ENCODE results near the gene KRT3. TPM values are rescaled to one million over a fixed set of nuclear protein-coding genes. Genes with fewer than 3 reads are reported as not detected.

KRT3 gene
- total and polyA plus RNA-seq, 4 donors, result not detected

DNA sequence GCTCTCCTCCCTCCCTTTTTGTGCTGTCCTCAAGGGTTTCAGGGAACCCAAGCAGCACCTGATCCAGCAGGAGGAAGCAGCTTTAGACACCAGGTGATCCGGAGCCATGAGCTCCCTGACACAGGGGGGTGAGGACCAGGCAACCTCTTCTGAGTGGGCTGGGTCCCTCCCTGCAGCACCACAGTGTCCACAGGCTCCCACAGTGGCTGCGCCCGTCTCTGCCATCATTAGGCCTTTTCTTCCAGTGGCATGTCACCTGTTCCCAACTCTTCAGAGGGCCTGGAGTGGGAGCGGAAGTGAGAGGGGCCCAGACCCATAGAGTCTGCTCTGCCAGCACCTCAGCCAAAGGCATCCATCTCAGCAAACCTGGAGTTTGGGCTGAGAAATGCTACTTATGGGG, 18.4 kb downstream of the KRT3 start (continued):
- TF ChIP-seq, protein P1, sequence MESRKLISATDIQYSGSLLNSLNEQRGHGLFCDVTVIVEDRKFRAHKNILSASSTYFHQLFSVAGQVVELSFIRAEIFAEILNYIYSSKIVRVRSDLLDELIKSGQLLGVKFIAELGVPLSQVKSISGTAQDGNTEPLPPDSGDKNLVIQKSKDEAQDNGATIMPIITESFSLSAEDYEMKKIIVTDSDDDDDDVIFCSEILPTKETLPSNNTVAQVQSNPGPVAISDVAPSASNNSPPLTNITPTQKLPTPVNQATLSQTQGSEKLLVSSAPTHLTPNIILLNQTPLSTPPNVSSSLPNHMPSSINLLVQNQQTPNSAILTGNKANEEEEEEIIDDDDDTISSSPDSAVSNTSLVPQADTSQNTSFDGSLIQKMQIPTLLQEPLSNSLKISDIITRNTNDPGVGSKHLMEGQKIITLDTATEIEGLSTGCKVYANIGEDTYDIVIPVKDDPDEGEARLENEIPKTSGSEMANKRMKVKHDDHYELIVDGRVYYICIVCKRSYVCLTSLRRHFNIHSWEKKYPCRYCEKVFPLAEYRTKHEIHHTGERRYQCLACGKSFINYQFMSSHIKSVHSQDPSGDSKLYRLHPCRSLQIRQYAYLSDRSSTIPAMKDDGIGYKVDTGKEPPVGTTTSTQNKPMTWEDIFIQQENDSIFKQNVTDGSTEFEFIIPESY (IDR thresholded peaks at IDR 0.05), result no peak
- TF ChIP-seq HNF4A (conservative IDR thresholded peaks at IDR 0.05) (no peak), GABPA (IDR thresholded peaks at IDR 0.05 in 1 of 2, conservative IDR thresholded peaks at IDR 0.05 in 1 of 2) (no peak), TAF1 (conservative IDR thresholded peaks at IDR 0.05) (no peak), YY1 (IDR thresholded peaks at IDR 0.05) (no peak)
- TF ChIP-seq, protein P2, sequence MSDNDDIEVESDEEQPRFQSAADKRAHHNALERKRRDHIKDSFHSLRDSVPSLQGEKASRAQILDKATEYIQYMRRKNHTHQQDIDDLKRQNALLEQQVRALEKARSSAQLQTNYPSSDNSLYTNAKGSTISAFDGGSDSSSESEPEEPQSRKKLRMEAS (IDR thresholded peaks at IDR 0.05), result no peak

DNA sequence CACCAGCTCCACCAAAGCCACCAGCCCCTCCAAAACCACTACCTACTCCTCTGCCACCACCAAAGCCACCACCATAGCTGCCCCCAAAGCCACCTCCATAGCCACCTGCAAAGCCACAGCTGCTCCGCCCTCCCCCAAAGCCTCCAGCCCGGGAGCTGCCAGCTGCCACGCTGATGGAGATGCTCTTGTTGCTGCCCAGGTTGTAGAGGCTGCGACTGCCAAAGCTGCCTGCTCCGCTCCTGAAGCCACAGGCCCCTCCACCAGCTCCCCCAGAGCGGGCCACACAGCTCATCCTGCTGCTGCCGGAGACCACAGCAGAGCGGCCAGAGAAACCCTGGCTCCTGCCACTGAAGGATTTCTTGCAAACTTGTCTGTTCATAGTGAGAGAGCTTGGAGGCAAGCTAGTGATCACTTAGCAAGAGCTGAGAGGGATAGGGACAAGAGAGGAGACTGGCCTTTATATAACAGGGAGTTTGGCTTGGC, 19.0 kb downstream of the KRT3 start, which contains the start of gene KRT76:
Gene KRT76, minus strand, starts transcription at position 433 of the 483 bp plus-strand sequence. Its CDS starts 54 bp downstream, at position 379.
- Histone ChIP-seq H3K4me3 (ENCODE audit: low read depth in 1 of 3, low read length in 3 of 3) (no peak within 1 kb of the TSS), H3K9ac (ENCODE audit: low read depth in 1 of 2, low read length in 2 of 2) (no peak within 1 kb of the TSS), H3K4me1 (ENCODE audit: control insufficient read depth in 4 of 4, insufficient read depth in 4 of 4, low read length in 3 of 4) (no peaks in the 10 kb centered on the region), H3K27ac (ENCODE audit: low read depth in 1 of 2, low read length in 2 of 2) (no peak within 1 kb of the TSS), H3K36me3 (ENCODE audit: control insufficient read depth in 4 of 4, insufficient read depth in 3 of 4, low read depth in 1 of 4, low read length in 3 of 4) (no peaks in the 10 kb centered on the region), H3K27me3 (ENCODE audit: control insufficient read depth in 4 of 4, insufficient read depth in 4 of 4, low read length in 3 of 4) (no peaks in the 10 kb centered on the region), H3K9me3 (ENCODE audit: control insufficient read depth in 4 of 4, low read length in 3 of 4) (no peaks in the 10 kb centered on the region)
- TF ChIP-seq FOXA2 (IDR thresholded peaks at IDR 0.05) (no peak), RXRA (IDR thresholded peaks at IDR 0.05) (no peak), YY1 (IDR thresholded peaks at IDR 0.05) (no peak), HNF4G (IDR thresholded peaks at IDR 0.05) (no peak), NR2F2 (IDR thresholded peaks at IDR 0.05) (no peak), ATF3 (IDR thresholded peaks at IDR 0.05) (no peak), HNF4A (conservative IDR thresholded peaks at IDR 0.05) (no peak), FOXA1 (IDR thresholded peaks at IDR 0.05) (no peak), RAD21 (IDR thresholded peaks at IDR 0.05) (no peak), GABPA (IDR thresholded peaks at IDR 0.05 in 1 of 2, conservative IDR thresholded peaks at IDR 0.05 in 1 of 2) (no peak), JUND (IDR thresholded peaks at IDR 0.05) (no peak), SP1 (IDR thresholded peaks at IDR 0.05) (no peak), EGR1 (IDR thresholded peaks at IDR 0.05; ENCODE audit: low read depth in 2 of 2) (no peak), REST (IDR thresholded peaks at IDR 0.05) (no peak), CTCF (IDR thresholded peaks at IDR 0.05; ENCODE audit: low read depth, low read length, missing input control) (no peak), TAF1 (conservative IDR thresholded peaks at IDR 0.05) (no peak)
- TF ChIP-seq, protein P2 (IDR thresholded peaks at IDR 0.05), result no peak
- TF ChIP-seq, protein P1 (IDR thresholded peaks at IDR 0.05), result no peak
- 86% methylated on average over 8 of the region's 8 CpGs for WGBS
- no peak for DNase-seq (ENCODE audit: low spot score)

Measured in liver (tissue), 9 donors.